ENCODE results near the gene MIA2.

The MIA2 gene

DNA sequence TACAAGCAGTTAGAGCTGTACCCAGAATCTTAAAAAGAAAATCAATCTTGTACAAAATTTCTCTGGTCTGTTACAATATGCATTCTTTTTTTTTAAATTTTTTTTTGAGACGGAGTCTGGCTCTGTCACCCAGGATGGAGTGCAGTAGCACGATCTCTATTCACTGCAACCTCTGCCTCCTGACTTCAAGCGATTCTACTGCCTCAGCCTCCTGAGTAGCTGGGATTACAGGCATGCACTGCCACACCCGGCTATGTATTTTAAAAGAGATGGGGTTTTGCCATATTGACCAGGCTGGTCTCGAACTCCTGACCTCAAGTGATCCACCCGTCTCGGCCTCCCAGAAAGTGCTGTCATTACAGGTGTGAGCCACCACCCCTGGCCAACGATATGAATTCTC, 194.4 kb downstream of the MIA2 start:
- H3K9ac ChIP-seq, result no peak overlapping the region
- no peaks in the 10 kb centered on the region for H3K36me3 ChIP-seq (ENCODE audit: insufficient read depth)
- no peak overlapping the region for H2AFZ ChIP-seq (ENCODE audit: low read depth)
- no peak overlapping the region for H3K4me2 ChIP-seq
- no peak overlapping the region for H3K4me3 ChIP-seq (IDR thresholded peaks at IDR 0.05; ENCODE audit: insufficient read depth, low read depth, low read length)
- H4K20me1 ChIP-seq (ENCODE audit: insufficient read depth), result no peaks in the 10 kb centered on the region
- no peaks in the 10 kb centered on the region for H3K27me3 ChIP-seq (ENCODE audit: insufficient read depth, low read depth)
- H3K4me1 ChIP-seq (ENCODE audit: low read depth, poor library complexity, severe bottlenecking), result peaks cover 19% of the 10 kb centered on the region
- H3K27ac ChIP-seq, result no peak overlapping the region
- TF ChIP-seq CTCF (conservative IDR thresholded peaks at IDR 0.05; ENCODE audit: low read depth, low read length), result no peak
- H3K79me2 ChIP-seq (ENCODE audit: insufficient read depth, low read depth), result peaks cover 58% of the 10 kb centered on the region

GRCh38 chr14:39430762-39431415, 197.2 kb downstream of the MIA2 start:
- Histone ChIP-seq H3K4me3 (IDR thresholded peaks at IDR 0.05; ENCODE audit: insufficient read depth, low read depth, low read length) (no peak overlapping the region), H3K9ac (peak overlapping the region; percentile 90; the same call in 1 of the 2 replicates), H4K20me1 (ENCODE audit: insufficient read depth) (no peaks in the 10 kb centered on the region), H3K36me3 (ENCODE audit: insufficient read depth) (no peaks in the 10 kb centered on the region), H3K27ac (peak overlapping the region; percentile 91), H3K79me2 (ENCODE audit: insufficient read depth, low read depth) (peaks cover 49% of the 10 kb centered on the region), H3K4me2 (peak overlapping the region; percentile 80), H2AFZ (ENCODE audit: low read depth) (peak overlapping the region; percentile 44; the same call in 1 of the 2 replicates), H3K27me3 (ENCODE audit: insufficient read depth, low read depth) (no peaks in the 10 kb centered on the region), H3K4me1 (ENCODE audit: low read depth, poor library complexity, severe bottlenecking) (peaks cover 28% of the 10 kb centered on the region)
- no peak for TF ChIP-seq CTCF (conservative IDR thresholded peaks at IDR 0.05; ENCODE audit: low read depth, low read length)

- no peak for TF ChIP-seq CTCF (conservative IDR thresholded peaks at IDR 0.05; ENCODE audit: low read depth, low read length)
- H3K27me3 ChIP-seq (ENCODE audit: insufficient read depth, low read depth), result no peaks in the 10 kb centered on the region
- peaks cover 28% of the 10 kb centered on the region for H3K4me1 ChIP-seq (ENCODE audit: low read depth, poor library complexity, severe bottlenecking)
- peaks cover 49% of the 10 kb centered on the region for H3K79me2 ChIP-seq (ENCODE audit: insufficient read depth, low read depth)
- H3K4me3 ChIP-seq (IDR thresholded peaks at IDR 0.05; ENCODE audit: insufficient read depth, low read depth, low read length), result no peak overlapping the region
- peak overlapping the region; percentile 91 for H3K27ac ChIP-seq
- peak overlapping the region; percentile 90 for H3K9ac ChIP-seq
- H4K20me1 ChIP-seq (ENCODE audit: insufficient read depth), result no peaks in the 10 kb centered on the region
- H3K4me2 ChIP-seq, result peak overlapping the region; percentile 80
- H2AFZ ChIP-seq (ENCODE audit: low read depth), result peak overlapping the region; percentile 68
- H3K36me3 ChIP-seq (ENCODE audit: insufficient read depth), result no peaks in the 10 kb centered on the region
Observed at GRCh38 chr14:39431416-39432178, 197.9 kb downstream of the MIA2 start.

GRCh38 chr14:39432179-39432618, 198.5 kb downstream of the MIA2 start, which contains the start of gene FBXO33:
FBXO33 (minus strand) TSS chr14:39432433; CDS start chr14:39432162, 271 bp downstream.
- no peaks in the 10 kb centered on the region for H3K27me3 ChIP-seq (ENCODE audit: insufficient read depth, low read depth)
- H3K27ac ChIP-seq, result peak within 1 kb of the TSS; percentile 91
- TF ChIP-seq CTCF (conservative IDR thresholded peaks at IDR 0.05; ENCODE audit: low read depth, low read length), result no peak
- H3K4me1 ChIP-seq (ENCODE audit: low read depth, poor library complexity, severe bottlenecking), result peaks cover 28% of the 10 kb centered on the region
- no peaks in the 10 kb centered on the region for H4K20me1 ChIP-seq (ENCODE audit: insufficient read depth)
- H3K79me2 ChIP-seq (ENCODE audit: insufficient read depth, low read depth), result peaks cover 43% of the 10 kb centered on the region
- no peak within 1 kb of the TSS for H3K4me3 ChIP-seq (IDR thresholded peaks at IDR 0.05; ENCODE audit: insufficient read depth, low read depth, low read length)
- H3K9ac ChIP-seq, result peak within 1 kb of the TSS; percentile 90
- peak within 1 kb of the TSS; percentile 72 for H2AFZ ChIP-seq (ENCODE audit: low read depth)
- peak within 1 kb of the TSS; percentile 90 for H3K4me2 ChIP-seq
- H3K36me3 ChIP-seq (ENCODE audit: insufficient read depth), result no peaks in the 10 kb centered on the region
